ENCODE data around the gene PPME1. TPM values are rescaled to one million over a fixed set of nuclear protein-coding genes. Genes with fewer than 3 reads are reported as not detected.
"Not testable (repeated sequence)": the region's sequence is repeated elsewhere in the genome, so short reads cannot be mapped to it uniquely, and the experiment has no call there.

PPME1 gene
- total RNA-seq, 1 experiment from 2014 or later, result 39.4 TPM

- peaks cover 25 to 32% of the 10 kb centered on the region in 2 experiments for H3K4me1 Mint-ChIP-seq
- peak overlapping the region; percentile 50 to 91 (median 55) for H3K27ac Mint-ChIP-seq
- Histone ChIP-seq H3K4ac (ENCODE audit: low read depth, low read length) (no peak overlapping the region), H3K4me2 (ENCODE audit: insufficient read depth, insufficient read length, low read length) (no peak overlapping the region), H2BK12ac (ENCODE audit: insufficient read length, low read depth, low read length) (peak overlapping the region; percentile 98), H3T11ph (ENCODE audit: low read length) (no peak overlapping the region), H3K27me3 (ENCODE audit: insufficient read depth, low read length) (no peaks in the 10 kb centered on the region), H3K27ac (ENCODE audit: insufficient read length, low read depth, low read length) (peak overlapping the region; percentile 95), H2AK5ac (ENCODE audit: insufficient read length, low read length) (peak overlapping the region; percentile 100), H3K79me1 (ENCODE audit: insufficient read depth, low read depth, low read length, poor library complexity, severe bottlenecking) (no peaks in the 10 kb centered on the region), H3K23me2 (ENCODE audit: insufficient read length, low read depth, low read length, poor library complexity, severe bottlenecking) (no peaks in the 10 kb centered on the region), H2AFZ (ENCODE audit: low read length) (no peak overlapping the region), H3K56ac (ENCODE audit: insufficient read length, low read depth, low read length) (no peak overlapping the region), H2BK5ac (ENCODE audit: insufficient read length, low read length) (peak overlapping the region; percentile 88), H3K79me2 (ENCODE audit: insufficient read depth, low read length) (no peaks in the 10 kb centered on the region), H3K18ac (ENCODE audit: insufficient read length, low read depth, low read length) (peak overlapping the region; percentile 57), H4K5ac (ENCODE audit: insufficient read length, low read depth, low read length) (peak overlapping the region; percentile 90), H4K8ac (replicated peaks; ENCODE audit: insufficient read length, low read depth, low read length) (no peak overlapping the region), H3K14ac (ENCODE audit: insufficient read depth, low read length) (no peak overlapping the region; the same call in 1 of the 2 replicates), H3K4me1 (ENCODE audit: insufficient read depth, low read length) (peaks cover 3% of the 10 kb centered on the region; the same call in 1 of the 2 replicates), H2BK15ac (ENCODE audit: low read depth, low read length) (no peak overlapping the region; the same call in 1 of the 2 replicates), H3K9me3 (ENCODE audit: control insufficient read depth, low read depth, low read length) (no peaks in the 10 kb centered on the region), H3K9ac (ENCODE audit: extremely low read depth, insufficient read length, low read length) (no peak overlapping the region), H4K91ac (ENCODE audit: insufficient read length, low read depth, low read length) (peak overlapping the region; percentile 82), H2BK120ac (ENCODE audit: low read depth, low read length, poor library complexity, severe bottlenecking) (no peak overlapping the region), H4K20me1 (ENCODE audit: control insufficient read depth, insufficient read depth, insufficient read length) (no peaks in the 10 kb centered on the region), H3K23ac (ENCODE audit: insufficient read length, low read depth, low read length) (no peak overlapping the region), H2BK20ac (ENCODE audit: low read depth, low read length, poor library complexity, severe bottlenecking) (no peak overlapping the region)
- peaks cover 0 to 21% (median 19%) of the 10 kb centered on the region in 3 experiments; a peak in 5 of 7 replicates for H3K36me3 Mint-ChIP-seq (ENCODE audit: insufficient read depth in 1 of 3, low read depth in 3 of 3)
- H3K4me3 Mint-ChIP-seq, result no peak overlapping the region
- TF ChIP-seq CTCF (conservative IDR thresholded peaks at IDR 0.05), result no peak
- H3K9me3 Mint-ChIP-seq, result no peaks in the 10 kb centered on the region
- WGBS (ENCODE audit: extremely low coverage, insufficient read length, low lambda C conversion rate), result no CpG with 5 or more reads among the region's 6 CpGs
- H3K27me3 Mint-ChIP-seq (ENCODE audit: low read depth), result no peaks in the 10 kb centered on the region
- DNase-seq, result no peak
These were observed 31.8 kb upstream of the PPME1 start for GRCh38 chr11:74139151-74139918.

- not testable (repeated sequence) for H4K91ac ChIP-seq (ENCODE audit: insufficient read length, low read depth, low read length); H2BK120ac ChIP-seq (ENCODE audit: low read depth, low read length, poor library complexity, severe bottlenecking); H4K8ac ChIP-seq (replicated peaks; ENCODE audit: insufficient read length, low read depth, low read length); H3K9me3 ChIP-seq (ENCODE audit: control insufficient read depth, low read depth, low read length); H2AK5ac ChIP-seq (ENCODE audit: insufficient read length, low read length); H3K4me2 ChIP-seq (ENCODE audit: insufficient read depth, insufficient read length, low read length); H3K23ac ChIP-seq (ENCODE audit: insufficient read length, low read depth, low read length); H3K79me2 ChIP-seq (ENCODE audit: insufficient read depth, low read length); H3K4me1 ChIP-seq (ENCODE audit: insufficient read depth, low read length); H3K9ac ChIP-seq (ENCODE audit: extremely low read depth, insufficient read length, low read length); H3K27me3 Mint-ChIP-seq (ENCODE audit: low read depth); H2BK20ac ChIP-seq (ENCODE audit: low read depth, low read length, poor library complexity, severe bottlenecking); H3K9me3 Mint-ChIP-seq; H3K23me2 ChIP-seq (ENCODE audit: insufficient read length, low read depth, low read length, poor library complexity, severe bottlenecking); H3K79me1 ChIP-seq (ENCODE audit: insufficient read depth, low read depth, low read length, poor library complexity, severe bottlenecking); H3T11ph ChIP-seq (ENCODE audit: low read length); H3K14ac ChIP-seq (ENCODE audit: insufficient read depth, low read length); DNase-seq; H2BK12ac ChIP-seq (ENCODE audit: insufficient read length, low read depth, low read length); H3K27me3 ChIP-seq (ENCODE audit: insufficient read depth, low read length); H3K56ac ChIP-seq (ENCODE audit: insufficient read length, low read depth, low read length); H2AFZ ChIP-seq (ENCODE audit: low read length); H4K20me1 ChIP-seq (ENCODE audit: control insufficient read depth, insufficient read depth, insufficient read length); H3K18ac ChIP-seq (ENCODE audit: insufficient read length, low read depth, low read length); H3K4me3 Mint-ChIP-seq; H2BK15ac ChIP-seq (ENCODE audit: low read depth, low read length); H3K4ac ChIP-seq (ENCODE audit: low read depth, low read length)
- H3K36me3 Mint-ChIP-seq (ENCODE audit: insufficient read depth in 1 of 3, low read depth in 3 of 3), result peaks cover 0 to 21% (median 19%) of the 10 kb centered on the region in 3 experiments; a peak in 5 of 7 replicates
- H3K27ac ChIP-seq (ENCODE audit: insufficient read length, low read depth, low read length), result peak overlapping the region; percentile 95
- H4K5ac ChIP-seq (ENCODE audit: insufficient read length, low read depth, low read length), result peak overlapping the region; percentile 90
- peaks cover 25 to 32% of the 10 kb centered on the region in 2 experiments for H3K4me1 Mint-ChIP-seq
- WGBS (ENCODE audit: extremely low coverage, insufficient read length, low lambda C conversion rate), result no CpG with 5 or more reads among the region's 1 CpG
- peak overlapping the region in 2 of 3 experiments; percentile 34 to 40; a peak in 4 of 7 replicates for H3K27ac Mint-ChIP-seq
- peak overlapping the region; percentile 88 for H2BK5ac ChIP-seq (ENCODE audit: insufficient read length, low read length)
These were observed 31.1 kb upstream of the PPME1 start for GRCh38 chr11:74139919-74140431.
